Vagina (tissue), 2 donors: Measurements from ENCODE around the gene DIAPH3. TPM values are rescaled to one million over a fixed set of nuclear protein-coding genes. Genes with fewer than 3 reads are reported as not detected.

Experiments
- DNase-seq, 2 donors: peaks; one replicate each; pipeline ENCODE4 v3.0.0-alpha.2; 2017; ENCODE audit errors: extremely low spot score in 2 of 2
- H3K27ac ChIP-seq: fragments of 200-600 bp; sonication (generic); one replicate; pipeline ENCODE4 v1.5.1; 2019
- H3K27me3 ChIP-seq: fragments of 200-600 bp; sonication (generic); one replicate; pipeline ENCODE4 v1.5.1; 2019
- H3K36me3 ChIP-seq, 2 donors: fragments of 200-600 bp; sonication (generic); one replicate each; pipeline ENCODE4 v1.5.1; 2017 to 2019
- H3K4me1 ChIP-seq: fragments of 200-600 bp; sonication (generic); one replicate; pipeline ENCODE4 v1.5.1; 2019
- H3K4me3 ChIP-seq, 2 donors: fragments of 200-600 bp; sonication (generic); 1 replicate in 1 of 2; 2 replicates in 1 of 2; pipeline ENCODE4 v1.5.1; 2016 to 2019
- H3K9me3 ChIP-seq: fragments of 200-600 bp; sonication (generic); one replicate; pipeline ENCODE4 v1.5.1; 2019
- CTCF ChIP-seq, 3 experiments: fragments of 450-650 bp in 2 of 3; fragments of 200-600 bp in 1 of 3; sonication (generic) in 1 of 3; IDR thresholded peaks; one replicate each; pipeline ENCODE4 v1.5.1; 2017 to 2019; ENCODE audit warnings: antibody characterized with exemption in 3 of 3, mild to moderate bottlenecking in 2 of 3, moderate library complexity in 2 of 3
- POLR2A ChIP-seq, 2 donors: fragments of 450-650 bp; IDR thresholded peaks; one replicate each; pipeline ENCODE4 v1.6.1; 2017; ENCODE audit warnings: antibody characterized with exemption in 2 of 2, mild to moderate bottlenecking in 2 of 2, moderate library complexity in 2 of 2
- POLR2AphosphoS5 ChIP-seq, 2 donors: sonication (generic); formaldehyde crosslinking; IDR thresholded peaks; one replicate each; pipeline ENCODE4 v1.9.0; 2017; ENCODE audit warnings: antibody characterized with exemption in 2 of 2, mild to moderate bottlenecking in 2 of 2, low read depth in 1 of 2; ENCODE audit not compliant: insufficient read depth in 1 of 2
- intact Hi-C: fragments of 100-400 bp; cut with DNase I; formaldehyde crosslinking; loops from one replicate; pipeline ENCODE4 v1.15.1; 2023
- total RNA-seq: library from RNA; depleted of rRNA; stranded (reverse); fragments of >200 nt; gene quantifications from one replicate; pipeline ENCODE4 v1.2.3, GENCODE V29; 2016

The DIAPH3 gene
- total RNA-seq, 1 donor from 2014 or later: 1.2 TPM

DNA sequence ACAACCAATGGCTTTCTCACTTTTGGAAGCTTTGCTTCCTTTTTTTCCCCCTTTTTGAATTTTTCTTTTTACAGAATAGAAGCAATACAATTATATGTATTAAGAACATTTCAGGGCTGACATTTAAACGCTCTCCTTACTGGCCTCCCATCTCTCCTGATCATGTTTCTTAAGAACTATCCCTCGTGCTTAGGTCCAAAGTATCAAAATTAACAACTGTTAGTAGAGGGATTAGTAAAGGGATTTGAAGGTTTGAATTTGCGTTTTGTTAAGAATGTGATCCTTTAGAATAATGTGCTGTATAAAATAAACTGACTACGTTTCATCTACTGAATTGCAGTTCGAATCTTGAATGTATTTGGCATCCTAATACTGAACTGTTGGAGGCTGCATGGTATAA is 424.8 kb downstream of the DIAPH3 start:
- Histone ChIP-seq H3K27me3 (no peaks in the 10 kb centered on the region), H3K9me3 (no peaks in the 10 kb centered on the region), H3K4me1 (no peaks in the 10 kb centered on the region), H3K27ac (no peak overlapping the region), H3K36me3 (no peaks in the 10 kb centered on the region), H3K4me3 (no peak overlapping the region)
- no peak for DNase-seq
- no peak for TF ChIP-seq POLR2AphosphoS5 (IDR thresholded peaks at IDR 0.05; ENCODE audit: insufficient read depth in 1 of 2, low read depth in 1 of 2)
- TF ChIP-seq POLR2A (IDR thresholded peaks at IDR 0.05): no peak
- no peak for TF ChIP-seq CTCF (IDR thresholded peaks at IDR 0.05)
- intact Hi-C loops: no loop called here

DNA sequence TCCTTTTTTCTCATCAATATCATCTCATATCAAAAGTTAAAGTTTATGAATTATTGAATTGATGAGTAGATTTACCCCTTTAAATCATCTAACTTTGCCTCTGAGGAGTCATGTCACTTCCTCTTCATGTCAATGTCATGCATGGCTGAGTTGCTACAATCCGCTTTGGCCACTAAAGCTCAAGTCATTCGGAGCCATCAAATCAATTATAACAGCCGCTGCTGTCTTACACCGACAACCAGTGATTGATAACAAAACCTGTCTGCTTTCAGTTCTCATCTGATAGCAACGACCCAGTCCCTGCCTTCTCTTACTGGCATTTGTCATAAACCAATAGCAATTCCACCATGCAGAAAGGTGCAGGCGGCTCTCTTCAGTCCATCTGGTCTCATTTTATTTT is 429.3 kb downstream of the DIAPH3 start:
- Histone ChIP-seq H3K36me3 (no peaks in the 10 kb centered on the region), H3K4me1 (no peaks in the 10 kb centered on the region), H3K27ac (no peak overlapping the region), H3K27me3 (no peaks in the 10 kb centered on the region), H3K4me3 (no peak overlapping the region), H3K9me3 (no peaks in the 10 kb centered on the region)
- DNase-seq: no peak
- no peak for TF ChIP-seq POLR2AphosphoS5 (IDR thresholded peaks at IDR 0.05; ENCODE audit: insufficient read depth in 1 of 2, low read depth in 1 of 2)
- no peak for TF ChIP-seq POLR2A (IDR thresholded peaks at IDR 0.05)
- no peak for TF ChIP-seq CTCF (IDR thresholded peaks at IDR 0.05)
- intact Hi-C loops: no loop called here

DNA sequence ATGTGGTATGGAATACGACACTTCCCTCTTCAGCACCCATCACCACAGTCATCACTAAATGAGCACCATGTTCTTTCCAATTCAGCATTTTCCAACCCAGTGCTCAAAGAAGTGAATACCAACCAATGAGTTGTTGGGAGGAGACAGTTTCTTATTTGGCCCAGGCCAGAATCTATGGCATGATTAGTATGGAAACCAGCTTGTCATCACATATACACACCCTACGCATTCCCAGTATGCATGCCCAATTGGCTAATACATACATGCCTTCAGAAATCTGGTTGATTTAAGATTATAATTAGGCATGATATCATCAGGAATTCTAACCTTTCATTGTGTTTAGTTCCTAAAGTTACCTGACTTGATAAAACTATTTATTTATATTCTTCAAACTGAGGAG is 430.0 kb downstream of the DIAPH3 start:
- Histone ChIP-seq H3K9me3 (no peaks in the 10 kb centered on the region), H3K27ac (no peak overlapping the region), H3K27me3 (no peaks in the 10 kb centered on the region), H3K36me3 (no peaks in the 10 kb centered on the region), H3K4me1 (no peaks in the 10 kb centered on the region), H3K4me3 (no peak overlapping the region)
- TF ChIP-seq POLR2AphosphoS5 (IDR thresholded peaks at IDR 0.05; ENCODE audit: insufficient read depth in 1 of 2, low read depth in 1 of 2): no peak
- no peak for TF ChIP-seq CTCF (IDR thresholded peaks at IDR 0.05)
- no peak for TF ChIP-seq POLR2A (IDR thresholded peaks at IDR 0.05)
- no peak for DNase-seq
- intact Hi-C loops: no loop called here

DNA sequence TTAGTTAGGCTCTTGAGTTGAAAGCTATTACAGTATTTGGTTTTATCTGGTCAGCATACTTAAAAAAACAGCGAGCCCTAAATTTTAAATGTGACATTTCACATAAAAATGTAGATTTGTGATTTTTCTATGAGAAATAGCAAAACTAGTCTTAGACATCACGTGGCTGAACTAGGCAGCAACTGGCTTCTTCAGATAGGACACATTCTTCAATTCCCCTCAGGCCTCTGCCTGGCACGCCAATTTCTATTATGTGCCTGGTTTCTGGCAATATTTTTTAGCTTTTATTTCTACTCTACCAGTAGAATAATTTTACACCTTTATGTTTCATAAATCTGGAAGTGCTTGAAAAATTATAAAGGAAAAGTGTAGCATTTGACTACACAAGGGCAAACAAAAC is 433.7 kb downstream of the DIAPH3 start:
- no peak for TF ChIP-seq CTCF (IDR thresholded peaks at IDR 0.05)
- no peak for TF ChIP-seq POLR2AphosphoS5 (IDR thresholded peaks at IDR 0.05; ENCODE audit: insufficient read depth in 1 of 2, low read depth in 1 of 2)
- no peak for TF ChIP-seq POLR2A (IDR thresholded peaks at IDR 0.05)
- H3K27ac ChIP-seq: no peak overlapping the region
- H3K4me3 ChIP-seq: no peak overlapping the region
- intact Hi-C loops: no loop called here
- H3K4me1 ChIP-seq: no peaks in the 10 kb centered on the region
- no peaks in the 10 kb centered on the region for H3K27me3 ChIP-seq
- DNase-seq: no peak
- no peaks in the 10 kb centered on the region for H3K36me3 ChIP-seq
- H3K9me3 ChIP-seq: no peaks in the 10 kb centered on the region

- Histone ChIP-seq H3K27ac (no peak overlapping the region), H3K4me3 (no peak overlapping the region), H3K9me3 (no peaks in the 10 kb centered on the region), H3K27me3 (no peaks in the 10 kb centered on the region), H3K4me1 (no peaks in the 10 kb centered on the region), H3K36me3 (no peaks in the 10 kb centered on the region)
- DNase-seq: no peak
- TF ChIP-seq CTCF (IDR thresholded peaks at IDR 0.05) (no peak), POLR2AphosphoS5 (IDR thresholded peaks at IDR 0.05; ENCODE audit: insufficient read depth in 1 of 2, low read depth in 1 of 2) (no peak), POLR2A (IDR thresholded peaks at IDR 0.05) (no peak)
- intact Hi-C loops: no loop called here
Observed at GRCh38 chr13:59728896-59729545, 434.7 kb downstream of the DIAPH3 start.
